OCI-LY3 (cell line): ENCODE data around the gene SULT2B1.

Experiments used
- H2AFZ ChIP-seq: fragments of 200-600, 300-600 bp; shearing (Covaris generic); 2 replicates; pipeline ENCODE4 v1.6.0; 2014; ENCODE audit warnings: antibody characterized with exemption, low read depth, low read length
- H3K27ac ChIP-seq: fragments of 200-600, 300-600 bp; sonication (generic); 2 replicates; pipeline ENCODE4 v1.5.1; 2014; ENCODE audit warnings: mild to moderate bottlenecking, low read length, moderate library complexity, mixed read lengths
- H3K27me3 ChIP-seq: fragments of 200-600, 300-600 bp; sonication (generic); 2 replicates; pipeline ENCODE4 v1.6.1; 2014; ENCODE audit warnings: low read depth, low read length, mixed read lengths
- H3K36me3 ChIP-seq: fragments of 200-600, 300-600 bp; sonication (generic); replicated peaks from 2 replicates; pipeline ENCODE3; 2014; ENCODE audit warnings: low read depth, low read length, mixed read lengths
- H3K4me1 ChIP-seq: fragments of 300-600, 200-600 bp; sonication (generic); 2 replicates; pipeline ENCODE4 v1.6.1; 2014; ENCODE audit warnings: low read length, mixed read lengths
- H3K4me2 ChIP-seq: fragments of 200-600, 300-600 bp; sonication (generic); 2 replicates; pipeline ENCODE4 v1.6.1; 2014; ENCODE audit warnings: low read length, mixed read lengths
- H3K4me3 ChIP-seq: fragments of 300-600, 200-600 bp; sonication (generic); 2 replicates; pipeline ENCODE4 v1.5.1; 2014; ENCODE audit warnings: antibody characterized with exemption, mild to moderate bottlenecking, low read length, moderate library complexity
- H3K79me2 ChIP-seq: fragments of 300-600, 200-600 bp; shearing (Covaris generic); 2 replicates; pipeline ENCODE4 v1.6.1; 2014; ENCODE audit warnings: mild to moderate bottlenecking, low read length, mixed read lengths
- H3K9ac ChIP-seq: fragments of 300-600, 200-600 bp; shearing (Covaris generic); 2 replicates; pipeline ENCODE4 v1.6.0; 2014; ENCODE audit warnings: mild to moderate bottlenecking, low read length, moderate library complexity
- H3K9me3 ChIP-seq: fragments of 200-600, 300-600 bp; shearing (Covaris generic); 2 replicates; pipeline ENCODE4 v1.6.1; 2014; ENCODE audit warnings: low read length, mixed read lengths; ENCODE audit not compliant: insufficient read depth
- H4K20me1 ChIP-seq: fragments of 200-600, 300-600 bp; sonication (generic); 2 replicates; pipeline ENCODE4 v1.6.1; 2016; ENCODE audit warnings: low read length, mixed read lengths; ENCODE audit not compliant: insufficient read depth
- CTCF ChIP-seq: fragments of 200-600, 300-600 bp; sonication (generic); IDR thresholded peaks from 2 replicates; pipeline ENCODE4 v1.5.1; 2014; ENCODE audit warnings: antibody characterized with exemption, low read length, low read depth
- EZH2phosphoT487 ChIP-seq: fragments of 200-600 bp; shearing (Covaris generic); IDR thresholded peaks from 2 replicates; pipeline ENCODE4 v1.6.1; 2018; ENCODE audit warnings: antibody characterized with exemption, mixed run types, low read depth

SULT2B1 gene

GRCh38 chr19:48623556-48624066 is 71.6 kb downstream of the SULT2B1 start:
- no peaks in the 10 kb centered on the region for H3K9me3 ChIP-seq
- TF ChIP-seq CTCF (no peak), EZH2phosphoT487 (no peak)
- H3K4me1 ChIP-seq, result peaks cover 33% of the 10 kb centered on the region
- H3K9ac ChIP-seq, result peak overlapping the region; percentile 62
- H3K79me2 ChIP-seq, result peaks cover 41% of the 10 kb centered on the region
- peak overlapping the region; percentile 87 for H3K4me2 ChIP-seq
- H2AFZ ChIP-seq, result peak overlapping the region; percentile 56
- peak overlapping the region; percentile 30 for H3K27ac ChIP-seq
- H4K20me1 ChIP-seq, result peaks cover under 1% of the 10 kb centered on the region; the same call in 1 of the 2 replicates
- H3K36me3 ChIP-seq, result peaks cover 6% of the 10 kb centered on the region
- peak overlapping the region; percentile 84 for H3K4me3 ChIP-seq
- no peaks in the 10 kb centered on the region for H3K27me3 ChIP-seq

GRCh38 chr19:48624067-48624594 is 72.2 kb downstream of the SULT2B1 start:
- no peaks in the 10 kb centered on the region for H4K20me1 ChIP-seq
- H3K36me3 ChIP-seq, result peaks cover 5% of the 10 kb centered on the region
- TF ChIP-seq EZH2phosphoT487 (no peak), CTCF (no peak)
- no peaks in the 10 kb centered on the region for H3K27me3 ChIP-seq
- peak overlapping the region; percentile 30 for H3K27ac ChIP-seq
- peaks cover 33% of the 10 kb centered on the region for H3K4me1 ChIP-seq
- peak overlapping the region; percentile 84 for H3K4me3 ChIP-seq
- H3K79me2 ChIP-seq, result peaks cover 37% of the 10 kb centered on the region
- peak overlapping the region; percentile 73 for H3K9ac ChIP-seq
- H3K9me3 ChIP-seq, result no peaks in the 10 kb centered on the region
- peak overlapping the region; percentile 87 for H3K4me2 ChIP-seq
- H2AFZ ChIP-seq, result peak overlapping the region; percentile 56

- Histone ChIP-seq H3K27ac (0 out of 2 replicates have a peak overlapping the region, but pooled peaks have one; percentile 20), H3K9me3 (no peaks in the 10 kb centered on the region), H3K79me2 (peaks cover 31% of the 10 kb centered on the region), H3K27me3 (no peaks in the 10 kb centered on the region), H3K9ac (peak overlapping the region; percentile 73), H3K4me2 (peak overlapping the region; percentile 79), H3K4me1 (peaks cover 30% of the 10 kb centered on the region), H4K20me1 (no peaks in the 10 kb centered on the region), H2AFZ (no peak overlapping the region), H3K4me3 (peak overlapping the region; percentile 84), H3K36me3 (peaks cover 14% of the 10 kb centered on the region)
- TF ChIP-seq EZH2phosphoT487 (no peak), CTCF (no peak)
These were observed 73.1 kb downstream of the SULT2B1 start for GRCh38 chr19:48624791-48625723.

- H3K9me3 ChIP-seq, result no peaks in the 10 kb centered on the region
- H3K4me3 ChIP-seq, result no peak overlapping the region
- H3K36me3 ChIP-seq, result peaks cover 22% of the 10 kb centered on the region
- peaks cover 26% of the 10 kb centered on the region for H3K4me1 ChIP-seq
- no peak overlapping the region for H2AFZ ChIP-seq
- H3K79me2 ChIP-seq, result peaks cover 27% of the 10 kb centered on the region
- H3K4me2 ChIP-seq, result no peak overlapping the region
- no peaks in the 10 kb centered on the region for H4K20me1 ChIP-seq
- TF ChIP-seq CTCF (no peak), EZH2phosphoT487 (no peak)
- no peaks in the 10 kb centered on the region for H3K27me3 ChIP-seq
- no peak overlapping the region for H3K27ac ChIP-seq
- no peak overlapping the region for H3K9ac ChIP-seq
These were observed 73.9 kb downstream of the SULT2B1 start for GRCh38 chr19:48625891-48626327.
